ENCODE measurements around the gene AKAP1.
A peak's percentile ranks its signal among the peaks of the same experiment; 100 is the strongest.
"Not testable (repeated sequence)": the region's sequence is repeated elsewhere in the genome, so short reads cannot be mapped to it uniquely, and the experiment has no call there.

Gene AKAP1

DNA sequence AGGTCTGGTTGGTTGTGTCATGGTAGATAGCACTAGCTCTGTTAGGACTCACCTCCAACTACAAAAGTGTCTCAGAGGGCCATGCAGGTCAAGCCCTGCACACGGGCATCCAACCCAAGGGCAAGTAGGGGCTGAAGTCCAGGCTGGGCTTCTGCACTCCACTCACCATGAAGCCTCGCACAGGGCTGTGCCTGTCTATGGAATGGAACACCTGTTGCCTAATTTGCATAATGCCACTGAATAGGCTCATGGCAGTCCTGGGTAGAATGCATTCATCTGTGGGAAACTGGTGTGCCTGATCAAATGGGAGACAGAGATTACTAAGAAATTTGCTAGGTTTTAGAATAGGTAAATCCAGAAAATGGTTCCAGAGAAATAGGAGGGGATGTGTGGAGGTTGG, 8.0 kb upstream of the AKAP1 start:
- no peak for DNase-seq (ENCODE audit: low read depth in 2 of 2)

DNA sequence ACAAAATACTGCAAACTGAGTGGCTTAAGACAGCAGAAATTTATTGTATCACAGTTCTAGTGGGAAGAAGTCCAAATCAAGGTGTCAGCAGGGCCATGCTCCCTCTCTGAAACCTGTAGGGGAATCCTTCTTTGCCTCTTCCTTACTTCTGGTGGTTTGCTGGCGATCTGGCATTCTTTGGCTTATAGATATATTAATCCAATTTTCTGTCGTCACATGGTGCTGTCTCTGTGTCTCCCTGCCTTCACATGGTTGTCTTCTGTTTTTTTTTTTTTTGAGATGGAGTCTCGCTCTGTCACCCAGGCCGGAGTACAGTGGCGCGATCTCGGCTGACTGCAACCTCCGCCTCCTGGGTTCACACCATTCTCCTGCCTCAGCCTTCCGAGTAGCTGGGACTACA, 6.8 kb upstream of the AKAP1 start:
- DNase-seq (ENCODE audit: low read depth in 2 of 2): no peak

DNA sequence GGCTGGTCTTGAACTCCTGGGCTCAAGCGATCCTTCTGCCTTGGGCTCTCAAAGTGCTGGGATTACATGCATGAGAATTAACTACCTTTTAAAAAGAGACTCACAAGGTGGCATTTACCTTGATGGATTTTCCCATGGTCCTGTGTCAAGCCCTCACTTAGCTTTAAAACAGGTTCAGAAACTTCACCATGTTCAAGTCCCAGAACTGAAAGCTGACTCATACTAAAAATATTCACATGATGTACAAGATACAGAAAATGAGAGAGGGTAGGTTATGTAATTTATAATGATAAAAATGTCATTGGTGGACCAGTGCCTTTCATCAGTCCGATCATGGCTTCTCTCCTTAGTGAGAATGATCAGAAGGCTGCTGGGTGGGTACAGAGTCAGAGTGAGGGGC, 4.3 kb upstream of the AKAP1 start:
- no peak for DNase-seq (ENCODE audit: low read depth in 2 of 2)

DNA sequence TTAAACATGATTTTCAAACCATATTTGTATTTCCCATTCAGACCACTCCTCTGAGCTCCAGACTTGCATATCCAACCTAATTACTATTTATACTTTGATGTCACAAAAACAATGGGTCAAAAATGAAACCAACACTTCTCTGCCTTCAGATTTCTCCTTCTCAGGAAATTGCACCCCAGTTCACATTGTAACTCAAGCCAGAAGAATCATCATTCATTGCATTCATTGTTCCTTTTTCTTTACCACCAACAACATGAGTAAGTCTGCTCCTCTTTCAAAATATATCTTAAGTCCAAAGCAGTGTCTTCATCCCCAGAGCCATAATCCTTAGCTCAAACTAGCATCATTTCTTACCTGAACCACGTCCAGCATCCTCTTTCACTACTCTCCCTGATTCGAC, 2.6 kb upstream of the AKAP1 start:
- no peak for DNase-seq (ENCODE audit: low read depth in 2 of 2)

DNA sequence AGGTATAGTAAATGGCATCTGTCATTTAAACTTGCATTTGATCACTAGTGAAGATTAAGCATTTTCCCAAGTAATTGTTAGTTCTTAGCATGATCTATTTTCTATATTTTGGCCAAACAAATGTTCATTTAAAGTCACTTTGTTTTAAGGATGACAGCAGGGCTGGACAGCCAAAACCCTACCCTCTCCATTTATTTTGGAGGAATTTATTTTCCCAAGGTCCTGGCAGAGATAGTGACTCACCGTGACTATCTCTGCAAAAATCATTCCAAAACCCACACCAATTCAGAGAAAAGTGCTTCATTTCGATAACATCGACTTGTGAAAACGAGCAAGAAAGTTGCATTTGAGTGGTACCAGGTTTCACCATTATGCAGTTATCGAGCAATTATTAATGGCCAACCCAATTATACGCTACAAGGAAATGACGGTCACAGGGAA, 665 bp upstream of the AKAP1 start:
- no peak for DNase-seq (ENCODE audit: low read depth in 2 of 2)

DNA sequence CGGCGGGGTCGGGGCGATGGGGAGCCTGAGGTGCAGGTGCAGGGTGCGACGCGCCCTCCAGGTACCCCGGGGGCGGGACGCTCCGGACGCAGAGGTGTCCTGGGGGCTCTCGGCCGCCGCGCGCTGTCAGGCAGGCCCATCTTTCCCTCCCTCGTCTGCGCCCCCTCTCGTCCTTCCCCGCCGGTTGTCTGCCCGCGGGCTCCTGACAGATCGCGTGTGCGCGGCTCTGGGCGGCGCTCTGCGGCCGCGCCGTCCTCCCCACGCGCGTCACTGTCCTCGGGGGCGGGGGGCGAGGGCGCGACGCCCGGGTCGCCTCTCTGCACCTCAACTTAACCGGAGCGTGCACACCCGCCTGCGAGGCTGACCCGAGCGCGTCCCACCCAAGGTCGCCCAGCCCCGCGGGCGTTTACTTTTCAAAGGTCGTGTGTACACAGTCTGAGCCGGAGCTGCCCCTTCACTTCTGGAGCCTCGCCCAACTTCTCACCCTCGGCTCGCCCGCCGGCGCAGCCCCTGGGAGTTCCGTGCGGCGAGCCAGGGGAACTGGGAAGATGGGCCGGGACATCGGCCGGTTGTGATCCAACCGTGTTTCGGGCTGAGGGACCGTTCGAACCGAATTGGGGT, 512 bp downstream of the AKAP1 start:
- peak in 1 of 2 donors; percentile 38 for DNase-seq (ENCODE audit: low read depth in 2 of 2)

DNA sequence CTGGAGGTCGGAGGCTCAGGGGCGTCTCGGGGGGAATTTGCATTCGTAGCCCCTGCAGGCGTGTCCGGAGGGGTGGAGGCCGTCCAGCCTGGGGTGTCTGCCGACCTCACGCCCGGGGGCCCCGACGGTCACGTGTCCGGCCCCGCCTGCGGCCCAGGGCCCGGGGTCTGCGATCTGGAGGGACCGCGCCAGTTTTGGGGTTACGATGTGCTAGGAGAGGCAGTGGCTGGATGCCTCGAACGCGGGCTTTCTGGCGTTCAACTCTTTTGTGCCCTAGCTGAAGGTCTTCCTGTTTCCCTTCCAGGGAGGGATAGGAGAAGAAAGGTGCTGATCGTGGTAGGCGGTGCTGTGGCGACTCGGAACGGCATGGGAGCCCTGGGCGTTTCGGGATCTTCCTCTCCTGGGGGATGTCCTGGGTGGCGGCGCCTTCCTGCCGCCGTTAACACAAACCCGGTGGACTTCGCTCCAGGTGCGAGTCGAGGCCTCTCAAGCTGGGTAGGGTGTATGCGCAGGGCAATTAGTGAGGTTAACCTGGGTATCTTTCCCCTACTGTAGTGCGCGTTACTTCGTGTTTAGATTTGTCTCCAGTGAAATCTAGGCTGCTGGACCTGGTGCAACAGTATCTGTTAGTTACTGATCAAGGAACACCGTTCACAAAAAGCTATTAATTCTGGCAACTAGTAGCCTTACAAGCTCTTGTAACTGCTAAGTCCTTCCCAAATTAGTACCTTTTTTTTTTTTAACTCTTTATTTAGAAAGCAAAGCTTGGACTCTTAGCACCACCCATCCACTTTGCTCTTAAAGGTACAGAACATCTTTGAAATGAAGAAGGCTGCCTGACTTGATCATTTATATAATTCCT, 1.3 kb downstream of the AKAP1 start:
- peak in 1 of 2 donors; percentile 15 for DNase-seq (ENCODE audit: low read depth in 2 of 2)

DNA sequence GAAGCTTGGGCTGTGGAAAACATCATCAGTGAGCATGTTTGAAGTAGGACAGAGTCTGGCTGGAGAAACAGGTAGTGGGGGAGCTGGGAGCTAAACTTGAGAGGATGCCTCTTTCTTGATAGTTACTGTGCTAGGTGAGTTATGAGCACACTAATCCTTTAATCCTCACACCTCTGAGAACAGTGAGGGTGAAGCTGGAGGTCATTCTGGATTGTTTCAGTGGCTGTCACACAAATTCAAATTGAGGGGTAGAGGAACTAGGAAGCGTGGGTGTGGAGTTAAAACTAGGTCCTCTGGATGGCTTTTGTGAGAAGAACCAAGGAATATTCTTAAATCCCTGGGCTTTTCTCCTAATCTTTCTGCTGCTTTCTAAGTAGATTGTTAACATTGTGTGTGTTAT, 3.3 kb downstream of the AKAP1 start:
- no peak for DNase-seq (ENCODE audit: low read depth in 2 of 2)

DNA sequence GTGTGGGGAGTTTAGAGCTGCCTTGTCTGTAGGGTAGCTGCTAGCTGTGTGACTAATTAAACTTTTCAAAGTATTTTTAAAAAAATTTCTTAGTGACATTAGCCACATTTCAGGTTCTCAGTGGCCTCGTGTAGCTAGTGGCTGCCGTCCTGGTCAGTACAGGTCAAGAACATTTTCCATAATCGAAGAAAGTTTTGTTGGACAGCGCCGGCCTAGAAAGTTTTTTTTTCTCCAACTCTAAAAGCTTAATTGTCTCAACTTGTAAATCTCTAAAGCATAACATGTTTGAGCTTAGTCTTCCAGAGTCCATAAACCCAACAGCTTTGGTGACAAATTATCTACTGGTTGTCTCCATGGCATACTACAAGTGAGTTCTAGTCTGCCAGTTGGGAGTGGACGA, 4.3 kb downstream of the AKAP1 start:
- DNase-seq (ENCODE audit: low read depth in 2 of 2): no peak

DNA sequence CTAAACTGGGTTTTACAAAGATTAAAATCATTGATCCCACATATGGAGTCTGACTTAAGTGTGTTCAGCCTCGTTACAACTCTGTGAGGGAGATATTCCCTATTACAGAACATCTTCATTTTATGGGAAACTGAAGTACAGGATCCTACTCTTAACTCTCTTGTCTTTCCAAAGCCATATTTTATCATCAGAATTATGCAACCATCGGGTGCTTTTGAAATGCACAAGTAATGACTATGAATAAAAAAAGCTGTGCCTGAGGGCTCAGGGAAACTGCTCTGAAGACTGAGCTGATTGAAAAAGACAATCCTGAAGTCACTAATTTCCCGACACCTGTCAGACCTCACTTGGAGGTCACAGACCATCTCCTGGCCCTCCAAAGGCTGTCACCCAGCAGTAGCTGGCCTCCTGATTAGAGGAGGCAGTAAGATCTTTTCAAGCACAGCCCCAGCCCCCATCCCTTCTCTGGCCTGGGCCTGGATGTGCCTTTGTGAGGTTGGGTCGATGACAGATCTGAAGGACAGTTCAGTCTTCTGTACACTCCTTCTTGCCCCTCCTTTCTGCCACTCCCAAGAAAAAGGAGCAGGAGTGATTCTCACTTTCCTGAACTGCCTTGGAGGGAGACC, 5.6 kb downstream of the AKAP1 start:
- no peak for DNase-seq (ENCODE audit: low read depth in 2 of 2)

DNA sequence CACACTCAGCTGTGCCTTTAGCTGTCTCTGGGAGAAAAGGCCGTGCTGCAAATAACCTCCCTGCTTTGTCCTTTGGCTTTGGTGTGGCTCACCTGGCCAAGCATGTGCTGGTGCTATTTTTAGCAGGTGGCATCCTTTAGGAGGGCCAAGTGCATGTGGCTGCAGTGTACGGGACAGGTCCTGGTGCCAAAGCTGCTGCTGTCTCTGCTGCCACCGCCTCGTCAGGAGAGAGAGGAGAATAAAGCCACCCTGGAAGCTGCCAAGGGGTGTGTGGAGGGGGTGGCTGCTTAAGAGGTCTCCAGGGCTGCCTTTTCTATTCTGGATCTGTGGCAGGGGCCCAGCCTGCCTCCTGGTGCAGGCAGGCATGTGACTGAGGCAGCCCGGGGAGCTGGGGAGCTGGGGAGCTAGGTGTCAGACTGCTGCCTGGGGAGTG, 6.2 kb downstream of the AKAP1 start:
- no peak for DNase-seq (ENCODE audit: low read depth in 2 of 2)

DNA sequence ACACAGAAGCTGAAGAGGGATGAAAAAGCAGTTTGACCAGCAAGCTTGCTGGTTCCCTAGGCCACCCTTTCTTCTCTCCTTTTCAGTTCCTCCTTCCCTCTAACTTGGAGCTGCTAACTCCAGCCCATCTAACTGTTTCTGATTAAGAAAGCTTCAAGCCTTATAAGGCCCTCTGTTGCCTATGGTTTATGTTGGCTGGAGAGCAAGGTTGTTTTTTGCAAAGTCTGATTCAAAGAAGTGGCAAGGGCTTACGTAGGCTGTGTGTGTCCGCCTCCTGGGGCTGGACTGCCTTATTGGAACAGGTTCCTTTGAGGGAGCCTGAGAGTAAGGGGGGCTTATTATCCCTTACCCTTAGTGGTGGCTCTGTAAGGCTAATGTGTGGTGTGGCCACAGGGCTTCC, 7.1 kb downstream of the AKAP1 start:
- no peak for DNase-seq (ENCODE audit: low read depth in 2 of 2)

DNA sequence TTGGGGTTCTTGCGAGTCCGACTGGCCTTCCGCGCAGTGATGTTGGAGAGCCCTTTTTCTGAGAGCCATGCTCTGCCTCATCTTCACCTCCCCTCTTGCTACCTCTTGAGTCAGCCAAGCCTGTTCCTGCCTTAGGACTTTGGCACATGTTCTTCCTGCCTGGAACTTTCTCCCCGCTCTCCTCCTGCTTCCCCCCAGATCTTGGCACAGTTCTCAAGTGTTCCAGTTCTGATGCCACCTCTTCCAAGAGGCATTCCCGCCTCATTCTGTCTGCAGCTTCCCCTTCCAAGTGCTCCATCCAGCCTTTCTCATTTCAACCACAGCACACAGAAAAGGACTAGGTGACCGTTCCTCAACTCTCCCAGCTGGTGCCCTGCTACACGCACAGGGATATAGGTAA, 7.7 kb downstream of the AKAP1 start:
- DNase-seq (ENCODE audit: low read depth in 2 of 2): no peak

DNA sequence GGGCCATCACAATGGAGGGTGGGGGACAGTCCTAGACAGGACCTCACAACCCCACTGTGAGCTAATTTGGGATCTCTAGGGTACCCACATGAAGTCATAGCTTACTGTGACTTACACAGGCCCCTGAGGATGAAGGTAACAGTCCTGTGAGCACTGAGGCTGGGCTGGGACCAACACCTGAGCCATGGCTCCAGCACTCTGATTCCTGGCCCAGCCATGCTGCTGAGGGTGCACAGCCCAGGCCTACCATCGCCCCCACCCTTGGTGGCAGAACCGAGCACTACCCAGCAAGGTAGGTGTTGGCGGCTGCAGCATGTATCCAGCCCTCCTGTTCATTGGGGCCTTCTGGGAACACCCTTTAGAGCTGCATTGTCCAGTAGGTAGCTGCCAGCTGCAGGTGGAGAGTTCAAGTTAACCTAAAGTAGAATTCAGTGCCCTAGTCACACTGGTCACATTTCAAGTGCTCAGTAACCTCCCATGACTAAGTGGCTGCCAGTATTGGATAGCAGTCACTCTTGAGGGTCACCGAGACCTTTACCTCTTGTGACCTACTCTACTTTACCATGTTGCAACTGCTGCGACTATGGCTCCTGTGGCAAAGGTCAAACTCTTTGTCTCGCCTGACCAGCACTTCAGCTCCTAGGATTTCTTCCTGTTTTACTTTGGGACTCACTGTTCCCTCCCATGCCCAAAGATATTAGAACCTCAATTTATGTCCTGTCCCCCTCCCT, 11.6 kb downstream of the AKAP1 start:
- no peak for DNase-seq (ENCODE audit: low read depth in 2 of 2)

DNA sequence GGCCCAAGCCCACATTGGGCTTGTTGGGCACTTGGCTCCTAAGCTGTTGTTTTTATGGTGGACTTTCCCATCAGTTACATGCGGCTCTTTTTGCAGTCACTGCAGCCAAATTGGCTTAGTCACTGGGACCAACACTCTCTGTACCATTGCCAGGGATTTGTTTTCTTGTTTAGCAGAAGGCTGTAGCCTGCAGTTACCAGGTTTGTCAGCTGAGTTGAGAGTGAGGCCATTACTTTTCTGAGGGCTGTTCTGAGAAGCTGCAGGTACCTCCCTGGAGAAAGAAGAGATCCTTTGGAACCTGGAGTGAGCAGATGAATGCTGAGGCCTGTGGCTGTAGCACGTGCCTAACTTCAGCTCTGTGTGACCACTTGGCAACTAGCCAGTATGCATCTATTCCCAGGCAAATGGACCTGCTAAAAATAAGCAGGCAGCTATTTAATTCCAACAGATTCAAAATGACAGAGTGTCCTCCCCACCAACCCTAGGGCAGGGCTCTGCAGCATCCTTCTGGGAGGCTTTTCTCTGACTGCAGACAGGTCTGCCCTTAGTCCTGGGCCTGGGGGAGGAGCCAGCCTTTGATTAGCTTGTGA, 12.9 kb downstream of the AKAP1 start:
- DNase-seq (ENCODE audit: low read depth in 2 of 2): no peak

DNA sequence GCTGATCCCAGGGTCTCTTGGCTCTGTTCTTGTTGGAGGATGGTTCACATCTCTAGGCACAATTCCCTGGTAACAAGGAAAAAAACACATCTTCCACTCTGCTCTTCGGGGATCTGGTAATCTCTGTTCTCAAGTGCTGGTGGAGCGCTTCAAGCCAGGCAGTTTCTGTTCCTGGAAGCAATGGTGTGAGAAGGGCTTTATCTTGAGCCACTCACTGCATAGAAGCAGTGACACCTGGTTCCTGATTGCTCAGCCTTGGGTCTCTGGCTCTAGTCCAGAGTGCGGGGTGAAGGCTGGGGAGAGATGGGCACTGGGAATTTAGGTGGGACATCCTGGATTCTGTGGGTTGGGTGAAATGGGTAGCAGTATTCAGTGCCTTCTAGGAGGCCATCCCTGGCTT, 14.1 kb downstream of the AKAP1 start:
- DNase-seq (ENCODE audit: low read depth in 2 of 2): no peak

DNA sequence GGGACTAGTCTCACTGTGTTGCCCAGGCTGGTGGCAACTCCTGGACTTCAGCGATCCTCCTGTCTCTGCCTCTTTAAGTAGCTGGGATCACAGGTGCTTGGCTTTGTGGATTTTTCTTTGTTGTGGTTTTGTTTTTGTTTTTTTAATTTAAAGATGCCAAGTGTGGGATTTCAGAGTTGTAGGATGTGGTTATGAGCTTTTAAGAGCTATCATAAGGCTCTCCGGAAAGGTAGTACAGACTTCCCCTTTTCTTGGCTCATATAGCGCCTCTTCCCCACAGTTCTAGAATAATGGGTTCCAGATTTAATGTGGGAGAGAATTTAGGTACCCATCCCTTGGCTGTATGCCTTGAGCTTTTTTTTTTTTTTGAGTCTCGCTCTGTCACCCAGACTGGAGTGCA, 17.1 kb downstream of the AKAP1 start:
- no peak for DNase-seq (ENCODE audit: low read depth in 2 of 2)

DNA sequence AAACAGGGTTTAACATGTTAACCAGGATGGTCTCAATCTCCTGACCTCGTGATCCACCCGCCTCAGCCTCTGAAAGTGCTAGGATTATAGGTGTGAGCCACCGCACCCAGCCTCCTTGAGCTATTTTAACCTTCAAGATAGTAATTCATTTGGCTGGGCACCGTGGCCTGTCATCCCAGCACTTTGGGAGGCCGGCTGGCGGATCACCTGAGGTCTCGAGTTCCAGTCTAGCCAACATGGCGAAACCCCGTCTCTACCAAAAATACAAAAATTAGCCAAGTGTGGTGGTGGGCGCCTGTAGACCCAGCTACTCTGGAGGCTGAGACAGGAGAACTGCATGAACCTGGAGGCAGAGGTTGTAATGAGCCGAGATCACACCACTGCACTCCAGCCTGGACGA, 17.6 kb downstream of the AKAP1 start:
- not testable (repeated sequence) for DNase-seq (ENCODE audit: low read depth in 2 of 2)

DNA sequence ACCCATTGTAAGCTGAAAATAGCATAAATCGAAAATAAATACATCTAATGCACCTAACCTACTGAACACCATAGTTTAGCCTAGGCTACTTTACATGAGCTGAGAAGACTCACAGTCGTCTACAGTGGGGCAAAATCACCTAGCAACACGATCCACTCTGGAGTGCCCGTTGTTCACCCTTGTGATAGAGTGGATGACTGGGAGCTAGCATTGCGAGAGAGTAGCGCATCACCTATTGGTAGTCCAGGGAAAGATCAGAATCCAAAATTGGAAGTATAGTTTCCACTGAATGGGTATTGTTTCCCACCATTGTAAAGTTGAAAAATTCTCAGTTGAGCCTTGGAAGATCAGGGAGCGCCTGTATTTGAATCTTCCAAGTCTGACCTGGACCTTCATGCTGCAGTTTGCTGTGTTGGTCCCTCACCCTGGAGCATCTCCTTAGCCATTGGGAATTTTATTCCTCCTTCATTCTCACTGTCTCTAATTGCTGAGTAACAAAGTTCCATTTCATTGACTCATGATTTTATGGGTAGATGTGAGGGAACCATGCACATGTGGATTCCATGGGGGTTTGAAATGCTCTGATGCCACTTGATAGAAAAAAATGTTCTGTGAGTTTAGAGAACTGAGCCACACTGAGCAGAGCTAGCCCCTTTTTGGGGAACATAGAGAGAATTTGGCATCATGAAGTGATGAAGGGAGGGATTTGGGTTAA, 19.6 kb downstream of the AKAP1 start:
- DNase-seq (ENCODE audit: low read depth in 2 of 2): no peak

DNA sequence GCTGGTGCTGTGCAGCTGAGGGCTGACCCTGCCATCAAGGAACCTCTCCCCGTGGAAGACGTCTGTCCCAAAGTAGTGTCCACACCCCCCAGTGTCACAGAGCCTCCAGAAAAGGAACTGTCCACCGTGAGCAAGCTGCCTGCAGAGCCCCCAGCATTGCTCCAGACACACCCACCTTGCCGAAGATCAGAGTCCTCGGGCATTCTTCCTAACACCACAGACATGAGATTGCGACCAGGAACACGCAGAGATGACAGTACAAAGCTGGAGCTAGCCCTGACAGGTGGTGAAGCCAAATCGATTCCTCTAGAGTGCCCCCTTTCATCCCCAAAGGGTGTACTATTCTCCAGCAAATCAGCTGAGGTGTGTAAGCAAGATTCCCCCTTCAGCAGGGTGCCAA, 20.5 kb downstream of the AKAP1 start:
- DNase-seq (ENCODE audit: low read depth in 2 of 2): no peak

DNA sequence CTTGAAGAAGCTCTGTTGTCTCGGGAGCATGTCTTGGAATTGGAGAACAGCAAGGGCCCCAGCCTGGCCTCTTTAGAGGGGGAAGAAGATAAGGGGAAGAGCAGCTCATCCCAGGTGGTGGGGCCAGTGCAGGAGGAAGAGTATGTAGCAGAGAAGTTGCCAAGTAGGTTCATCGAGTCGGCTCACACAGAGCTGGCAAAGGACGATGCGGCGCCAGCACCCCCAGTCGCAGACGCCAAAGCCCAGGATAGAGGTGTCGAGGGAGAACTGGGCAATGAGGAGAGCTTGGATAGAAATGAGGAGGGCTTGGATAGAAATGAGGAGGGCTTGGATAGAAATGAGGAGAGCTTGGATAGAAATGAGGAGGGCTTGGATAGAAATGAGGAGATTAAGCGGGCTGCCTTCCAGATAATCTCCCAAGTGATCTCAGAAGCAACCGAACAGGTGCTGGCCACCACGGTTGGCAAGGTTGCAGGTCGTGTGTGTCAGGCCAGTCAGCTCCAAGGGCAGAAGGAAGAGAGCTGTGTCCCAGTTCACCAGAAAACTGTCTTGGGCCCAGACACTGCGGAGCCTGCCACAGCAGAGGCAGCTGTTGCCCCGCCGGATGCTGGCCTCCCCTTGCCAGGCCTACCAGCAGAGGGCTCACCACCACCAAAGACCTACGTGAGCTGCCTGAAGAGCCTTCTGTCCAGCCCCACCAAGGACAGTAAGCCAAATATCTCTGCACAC, 21.2 kb downstream of the AKAP1 start:
- no peak for DNase-seq (ENCODE audit: low read depth in 2 of 2)

All from activated CD4-positive, alpha-beta T cell treated with anti-CD3 and anti-CD28 coated beads for 24 hours (primary cell).